ENCODE measurements around the gene UNCX.
"Not testable (repeated sequence)": the region's sequence is repeated elsewhere in the genome, so short reads cannot be mapped to it uniquely, and the experiment has no call there.

UNCX gene

GRCh38 chr7:1197997-1198625, 34.6 kb upstream of the UNCX start:
- H2BK12ac ChIP-seq (ENCODE audit: low read length in 2 of 2), result no peak overlapping the region
- H2BK120ac ChIP-seq (ENCODE audit: low read depth, low read length), result no peak overlapping the region
- H3K18ac ChIP-seq (ENCODE audit: low read depth in 1 of 2, low read length in 2 of 2), result no peak overlapping the region
- H2AFZ ChIP-seq (ENCODE audit: low read depth, low read length), result no peak overlapping the region
- peak overlapping the region in 1 of 2 experiments; percentile 15 for H3K14ac ChIP-seq (ENCODE audit: low read length in 2 of 2)
- H3K36me3 ChIP-seq (ENCODE audit: control insufficient read depth in 1 of 2, insufficient read depth in 2 of 2, low read depth in 1 of 2, low read length in 2 of 2), result no peaks in the 10 kb centered on the region
- H3K79me1 ChIP-seq (replicated peaks; ENCODE audit: low read length, poor library complexity, severe bottlenecking), result no peaks in the 10 kb centered on the region
- H3K27ac ChIP-seq (ENCODE audit: low read length, poor library complexity, severe bottlenecking), result no peak overlapping the region
- no peak overlapping the region for H4K91ac ChIP-seq (ENCODE audit: low read length)
- H3K4ac ChIP-seq (ENCODE audit: low read depth in 1 of 2, low read length in 2 of 2), result no peak overlapping the region
- peaks cover 18 to 45% of the 10 kb centered on the region in 2 experiments for H3K27me3 ChIP-seq (ENCODE audit: control insufficient read depth in 1 of 2, insufficient read depth in 1 of 2, low read length in 2 of 2)
- no peaks in the 10 kb centered on the region for H3K9me3 ChIP-seq (ENCODE audit: control insufficient read depth, low read length)
- H2BK5ac ChIP-seq (ENCODE audit: low read depth, low read length, poor library complexity, severe bottlenecking), result no peak overlapping the region
- peak; percentile 92 for DNase-seq
- no peak overlapping the region for H3K4me3 ChIP-seq (ENCODE audit: insufficient read depth in 1 of 2, low read depth in 1 of 2, low read length in 2 of 2)
- no peak overlapping the region for H4K8ac ChIP-seq (ENCODE audit: low read length)
- no peak overlapping the region for H3K4me2 ChIP-seq (ENCODE audit: low read length, poor library complexity, severe bottlenecking)
- H2AK5ac ChIP-seq (ENCODE audit: low read length, severe bottlenecking), result no peak overlapping the region
- WGBS, result 60% methylated on average over 13 of the region's 15 CpGs
- H3K9ac ChIP-seq (ENCODE audit: low read length), result peak overlapping the region; percentile 15
- H3K4me1 ChIP-seq (ENCODE audit: control insufficient read depth, insufficient read depth, low read depth, low read length), result peaks cover 2% of the 10 kb centered on the region
- H3K23ac ChIP-seq (ENCODE audit: low read length in 2 of 2), result no peak overlapping the region
- H2BK15ac ChIP-seq (ENCODE audit: low read depth, poor library complexity, severe bottlenecking), result no peak overlapping the region

GRCh38 chr7:1200045-1200444, 32.6 kb upstream of the UNCX start:
- no peak for DNase-seq
- H3K4me2 ChIP-seq (ENCODE audit: low read length, poor library complexity, severe bottlenecking), result no peak overlapping the region

DNA sequence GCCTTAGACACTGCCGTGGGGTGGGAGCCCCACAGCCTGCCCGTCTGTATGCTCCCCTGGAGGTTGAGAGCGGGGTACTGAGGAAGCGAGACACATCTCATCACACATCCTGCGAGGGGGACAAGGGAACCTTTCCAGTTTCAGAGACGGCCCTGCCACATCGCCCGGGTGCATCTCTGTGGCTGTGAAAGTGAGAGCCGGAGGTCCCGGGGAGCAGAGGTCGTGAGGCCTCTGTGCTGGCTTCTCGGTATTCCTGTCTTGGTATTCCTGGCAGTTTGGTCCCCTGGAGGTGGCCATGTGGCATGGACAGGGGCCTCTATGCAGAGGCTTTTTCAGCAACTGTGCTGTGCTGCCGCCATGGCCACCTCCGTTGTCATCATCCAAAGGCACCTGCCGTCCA, 30.8 kb upstream of the UNCX start:
- H3K27ac ChIP-seq (ENCODE audit: low read length, poor library complexity, severe bottlenecking), result no peak overlapping the region
- no peak overlapping the region for H2BK5ac ChIP-seq (ENCODE audit: low read depth, low read length, poor library complexity, severe bottlenecking)
- H3K4ac ChIP-seq (ENCODE audit: low read depth in 1 of 2, low read length in 2 of 2), result no peak overlapping the region
- no peak overlapping the region for H3K4me2 ChIP-seq (ENCODE audit: low read length, poor library complexity, severe bottlenecking)
- DNase-seq, result no peak
- H2AFZ ChIP-seq (ENCODE audit: low read depth, low read length), result no peak overlapping the region
- no peaks in the 10 kb centered on the region for H3K9me3 ChIP-seq (ENCODE audit: control insufficient read depth, low read length)
- H3K4me1 ChIP-seq (ENCODE audit: control insufficient read depth, insufficient read depth, low read depth, low read length), result peaks cover 2% of the 10 kb centered on the region
- no peak overlapping the region for H4K8ac ChIP-seq (ENCODE audit: low read length)
- H2AK5ac ChIP-seq (ENCODE audit: low read length, severe bottlenecking), result no peak overlapping the region
- H3K79me1 ChIP-seq (replicated peaks; ENCODE audit: low read length, poor library complexity, severe bottlenecking), result no peaks in the 10 kb centered on the region
- H2BK120ac ChIP-seq (ENCODE audit: low read depth, low read length), result no peak overlapping the region
- H4K91ac ChIP-seq (ENCODE audit: low read length), result no peak overlapping the region
- H2BK15ac ChIP-seq (ENCODE audit: low read depth, poor library complexity, severe bottlenecking), result no peak overlapping the region
- no peak overlapping the region for H2BK12ac ChIP-seq (ENCODE audit: low read length in 2 of 2)
- no peak overlapping the region for H3K9ac ChIP-seq (ENCODE audit: low read length)
- no peaks in the 10 kb centered on the region for H3K36me3 ChIP-seq (ENCODE audit: control insufficient read depth in 1 of 2, insufficient read depth in 2 of 2, low read depth in 1 of 2, low read length in 2 of 2)
- H3K14ac ChIP-seq (ENCODE audit: low read length in 2 of 2), result no peak overlapping the region
- H3K23ac ChIP-seq (ENCODE audit: low read length in 2 of 2), result no peak overlapping the region
- H3K4me3 ChIP-seq (ENCODE audit: insufficient read depth in 1 of 2, low read depth in 1 of 2, low read length in 2 of 2), result no peak overlapping the region
- peaks cover 17 to 31% of the 10 kb centered on the region in 2 experiments for H3K27me3 ChIP-seq (ENCODE audit: control insufficient read depth in 1 of 2, insufficient read depth in 1 of 2, low read length in 2 of 2)
- 79% methylated on average over 14 of the region's 15 CpGs for WGBS
- H3K18ac ChIP-seq (ENCODE audit: low read depth in 1 of 2, low read length in 2 of 2), result no peak overlapping the region

More at GRCh38 chr7:1200045-1200444, 32.6 kb upstream of the UNCX start:
- Histone ChIP-seq H2BK5ac (ENCODE audit: low read depth, low read length, poor library complexity, severe bottlenecking) (no peak overlapping the region), H2AFZ (ENCODE audit: low read depth, low read length) (no peak overlapping the region), H3K79me1 (replicated peaks; ENCODE audit: low read length, poor library complexity, severe bottlenecking) (no peaks in the 10 kb centered on the region), H4K91ac (ENCODE audit: low read length) (no peak overlapping the region), H3K4me1 (ENCODE audit: control insufficient read depth, insufficient read depth, low read depth, low read length) (peaks cover 2% of the 10 kb centered on the region), H3K9me3 (ENCODE audit: control insufficient read depth, low read length) (no peaks in the 10 kb centered on the region), H3K18ac (ENCODE audit: low read depth in 1 of 2, low read length in 2 of 2) (no peak overlapping the region), H3K23ac (ENCODE audit: low read length in 2 of 2) (no peak overlapping the region), H2BK120ac (ENCODE audit: low read depth, low read length) (no peak overlapping the region), H2BK12ac (ENCODE audit: low read length in 2 of 2) (no peak overlapping the region), H3K14ac (ENCODE audit: low read length in 2 of 2) (no peak overlapping the region), H3K27me3 (ENCODE audit: control insufficient read depth in 1 of 2, insufficient read depth in 1 of 2, low read length in 2 of 2) (peaks cover 23 to 35% of the 10 kb centered on the region in 2 experiments), H3K4ac (ENCODE audit: low read depth in 1 of 2, low read length in 2 of 2) (no peak overlapping the region), H4K8ac (ENCODE audit: low read length) (no peak overlapping the region), H3K36me3 (ENCODE audit: control insufficient read depth in 1 of 2, insufficient read depth in 2 of 2, low read depth in 1 of 2, low read length in 2 of 2) (no peaks in the 10 kb centered on the region), H3K9ac (ENCODE audit: low read length) (no peak overlapping the region), H2BK15ac (ENCODE audit: low read depth, poor library complexity, severe bottlenecking) (no peak overlapping the region), H2AK5ac (ENCODE audit: low read length, severe bottlenecking) (no peak overlapping the region), H3K4me3 (ENCODE audit: insufficient read depth in 1 of 2, low read depth in 1 of 2, low read length in 2 of 2) (no peak overlapping the region), H3K27ac (ENCODE audit: low read length, poor library complexity, severe bottlenecking) (no peak overlapping the region)
- WGBS, result 88% methylated on average over 19 of the region's 19 CpGs

DNA sequence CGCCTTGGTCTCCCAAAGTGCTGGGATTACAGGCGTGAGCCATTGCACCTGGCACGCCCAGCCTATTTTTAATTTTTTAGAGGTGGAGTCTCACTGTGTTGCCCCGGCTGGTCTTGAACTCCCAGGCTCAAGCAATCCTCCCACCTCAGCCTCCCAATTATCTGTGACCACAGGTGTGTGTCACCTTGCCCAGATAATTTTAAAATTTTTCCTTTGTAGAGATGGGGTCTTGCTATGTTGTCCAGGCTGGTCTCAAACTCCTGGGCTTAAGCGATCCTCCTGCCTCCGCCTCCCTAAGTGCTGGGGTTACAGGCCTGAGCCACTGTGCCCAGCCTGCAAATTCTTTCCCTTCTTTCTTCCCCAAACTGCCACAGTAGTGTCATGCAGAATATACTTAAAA, 29.8 kb upstream of the UNCX start:
- not testable (repeated sequence) for DNase-seq; H3K23ac ChIP-seq (ENCODE audit: low read length in 2 of 2); H3K9ac ChIP-seq (ENCODE audit: low read length); H2BK15ac ChIP-seq (ENCODE audit: low read depth, poor library complexity, severe bottlenecking); H3K14ac ChIP-seq (ENCODE audit: low read length in 2 of 2); H4K91ac ChIP-seq (ENCODE audit: low read length); H2BK120ac ChIP-seq (ENCODE audit: low read depth, low read length); H3K36me3 ChIP-seq (ENCODE audit: control insufficient read depth in 1 of 2, insufficient read depth in 2 of 2, low read depth in 1 of 2, low read length in 2 of 2); H3K4ac ChIP-seq (ENCODE audit: low read depth in 1 of 2, low read length in 2 of 2); H3K4me1 ChIP-seq (ENCODE audit: control insufficient read depth, insufficient read depth, low read depth, low read length); H2BK12ac ChIP-seq (ENCODE audit: low read length in 2 of 2); H2AK5ac ChIP-seq (ENCODE audit: low read length, severe bottlenecking); H2BK5ac ChIP-seq (ENCODE audit: low read depth, low read length, poor library complexity, severe bottlenecking); H4K8ac ChIP-seq (ENCODE audit: low read length); H3K27ac ChIP-seq (ENCODE audit: low read length, poor library complexity, severe bottlenecking); H3K4me2 ChIP-seq (ENCODE audit: low read length, poor library complexity, severe bottlenecking); H3K9me3 ChIP-seq (ENCODE audit: control insufficient read depth, low read length); H2AFZ ChIP-seq (ENCODE audit: low read depth, low read length); H3K18ac ChIP-seq (ENCODE audit: low read depth in 1 of 2, low read length in 2 of 2); H3K79me1 ChIP-seq (replicated peaks; ENCODE audit: low read length, poor library complexity, severe bottlenecking); H3K4me3 ChIP-seq (ENCODE audit: insufficient read depth in 1 of 2, low read depth in 1 of 2, low read length in 2 of 2)
- H3K27me3 ChIP-seq (ENCODE audit: control insufficient read depth in 1 of 2, insufficient read depth in 1 of 2, low read length in 2 of 2), result peaks cover 17 to 31% of the 10 kb centered on the region in 2 experiments
- WGBS, result 98% methylated on average over 5 of the region's 6 CpGs
